Measurements from ENCODE around the gene DUSP6.

GRCh38 chr12:89353188-89353822 lies 1.0 kb upstream of the DUSP6 start:
- TF ChIP-seq, protein P1, sequence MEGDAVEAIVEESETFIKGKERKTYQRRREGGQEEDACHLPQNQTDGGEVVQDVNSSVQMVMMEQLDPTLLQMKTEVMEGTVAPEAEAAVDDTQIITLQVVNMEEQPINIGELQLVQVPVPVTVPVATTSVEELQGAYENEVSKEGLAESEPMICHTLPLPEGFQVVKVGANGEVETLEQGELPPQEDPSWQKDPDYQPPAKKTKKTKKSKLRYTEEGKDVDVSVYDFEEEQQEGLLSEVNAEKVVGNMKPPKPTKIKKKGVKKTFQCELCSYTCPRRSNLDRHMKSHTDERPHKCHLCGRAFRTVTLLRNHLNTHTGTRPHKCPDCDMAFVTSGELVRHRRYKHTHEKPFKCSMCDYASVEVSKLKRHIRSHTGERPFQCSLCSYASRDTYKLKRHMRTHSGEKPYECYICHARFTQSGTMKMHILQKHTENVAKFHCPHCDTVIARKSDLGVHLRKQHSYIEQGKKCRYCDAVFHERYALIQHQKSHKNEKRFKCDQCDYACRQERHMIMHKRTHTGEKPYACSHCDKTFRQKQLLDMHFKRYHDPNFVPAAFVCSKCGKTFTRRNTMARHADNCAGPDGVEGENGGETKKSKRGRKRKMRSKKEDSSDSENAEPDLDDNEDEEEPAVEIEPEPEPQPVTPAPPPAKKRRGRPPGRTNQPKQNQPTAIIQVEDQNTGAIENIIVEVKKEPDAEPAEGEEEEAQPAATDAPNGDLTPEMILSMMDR (IDR thresholded peaks at IDR 0.05), result no peak
- TF ChIP-seq POLR2AphosphoS5 (IDR thresholded peaks at IDR 0.05; ENCODE audit: insufficient read depth in 1 of 2, low read depth in 1 of 2), result no peak
